HCT116 (cell line): ENCODE data around the gene TFB1M. TPM values are rescaled to one million over a fixed set of nuclear protein-coding genes. Genes with fewer than 3 reads are reported as not detected.

ENCODE experiments used
- ATAC-seq: fragments of 200-7000 bp; cut with Tn5 transposase; 2 replicates; pipeline ENCODE4 v1.9.1; 2020; ENCODE audit warnings: mild to moderate bottlenecking, moderate library complexity
- BruUV-seq: library from RNA; stranded (reverse); fragments of 400-500 nt; replicated peaks from 2 replicates; lab custom pipeline; 2021; lab: Mats Ljungman, UMichigan
- CTCF ChIA-PET: fragments of 300-600 bp; sonication (Branson Sonifier 250); formaldehyde crosslinking; loops from one replicate; lab custom pipeline; 2021; ENCODE audit warnings: antibody characterized with exemption; lab: Charles Lee
- POLR2A ChIA-PET: fragments of 300-600, 350-600 bp; sonication (Branson Sonifier 250); formaldehyde crosslinking; loops from one replicate; lab custom pipeline; 2021; ENCODE audit warnings: antibody characterized with exemption; lab: Charles Lee
- RAD21 ChIA-PET, 2 experiments: fragments of 300-600 bp; sonication (Branson Sonifier 250); formaldehyde crosslinking; loops; one replicate each; lab custom pipeline; 2023; ENCODE audit warnings: low total read pairs in 2 of 2; ENCODE audit not compliant: uncharacterized antibody in 2 of 2, unreplicated experiment in 2 of 2, low non-redundant PET in 1 of 2; lab: Charles Lee
- DNase-seq: peaks from one replicate; pipeline ENCODE4 v3.0.0-alpha.2; 2010; ENCODE audit warnings: low read depth, low spot score
- H2AFZ ChIP-seq: fragments of 200-600 bp; shearing (Covaris generic), sonication (generic); 2 replicates; pipeline ENCODE4 v1.6.1; 2017; ENCODE audit warnings: low read depth, mixed run types, mixed read lengths, antibody characterized with exemption, low read length; ENCODE audit not compliant: poor library complexity, severe bottlenecking
- H3K27ac ChIP-seq: 2 replicates; pipeline ENCODE4 v1.5.1; 2012; ENCODE audit warnings: low read depth, low read length
- H3K27me3 ChIP-seq: fragments of 200-600 bp; sonication (generic); 2 replicates; pipeline ENCODE4 v1.6.1; 2016; ENCODE audit warnings: mixed run types, low read length, mixed read lengths; ENCODE audit not compliant: insufficient read depth
- H3K36me3 ChIP-seq, 2 experiments: fragments of 200-500 bp in 1 of 2; fragments of 200-600 bp in 1 of 2; sonication (Bioruptor generic) in 1 of 2; sonication (generic) in 1 of 2; 2 replicates each; pipeline versions ENCODE4 v1.5.1 to v1.6.1; 2014 to 2016; ENCODE audit warnings: low read length in 2 of 2, inconsistent platforms in 1 of 2, mixed read lengths in 1 of 2, mixed run types in 1 of 2; ENCODE audit not compliant: insufficient read depth in 2 of 2, control insufficient read depth in 1 of 2
- H3K4me1 ChIP-seq, 2 experiments: fragments of 200-600 bp in 1 of 2; sonication (generic) in 1 of 2; 2 replicates each; pipeline versions ENCODE4 v1.5.1 to v1.6.1; 2012 to 2017; ENCODE audit warnings: low read length in 2 of 2, inconsistent platforms in 1 of 2, mild to moderate bottlenecking in 1 of 2, mixed read lengths in 1 of 2, mixed run types in 1 of 2, moderate library complexity in 1 of 2; ENCODE audit not compliant: insufficient read depth in 2 of 2, control insufficient read depth in 1 of 2
- H3K4me2 ChIP-seq: fragments of 200-600 bp; sonication (generic); 2 replicates; pipeline ENCODE4 v1.6.1; 2017; ENCODE audit warnings: mixed run types, low read length, mixed read lengths
- H3K4me3 ChIP-seq, 2 experiments: fragments of 200-600 bp in 1 of 2; sonication (generic) in 1 of 2; replicated peaks in 1 of 2; 2 replicates each; pipeline ENCODE4 v1.5.1; 2011 to 2016; ENCODE audit warnings: low read length in 2 of 2, control low read depth in 1 of 2, low read depth in 1 of 2, mild to moderate bottlenecking in 1 of 2, mixed read lengths in 1 of 2, mixed run types in 1 of 2
- H3K79me2 ChIP-seq: fragments of 200-600 bp; sonication (generic); 2 replicates; pipeline ENCODE4 v1.6.1; 2017; ENCODE audit warnings: mild to moderate bottlenecking, mixed run types, low read length, moderate library complexity, mixed read lengths; ENCODE audit not compliant: insufficient read depth
- H3K9ac ChIP-seq: fragments of 200-600 bp; sonication (generic); 2 replicates; pipeline ENCODE4 v1.6.1; 2016; ENCODE audit warnings: low read length, mixed read lengths
- H3K9me2 ChIP-seq: fragments of 200-600 bp; sonication (generic), shearing (Covaris generic); 2 replicates; pipeline ENCODE4 v1.6.1; 2017; ENCODE audit warnings: mixed run types, mild to moderate bottlenecking, moderate library complexity; ENCODE audit not compliant: insufficient read depth
- H3K9me3 ChIP-seq, 2 experiments: fragments of 200-500 bp in 1 of 2; fragments of 200-600 bp in 1 of 2; sonication (Bioruptor generic) in 1 of 2; sonication (generic) in 1 of 2; 2 replicates each; pipeline ENCODE4 v1.6.1; 2014 to 2017; ENCODE audit warnings: low read length in 2 of 2, mixed read lengths in 2 of 2, inconsistent platforms in 1 of 2, low read depth in 1 of 2, mild to moderate bottlenecking in 1 of 2, mixed run types in 1 of 2, moderate library complexity in 1 of 2; ENCODE audit not compliant: control insufficient read depth in 1 of 2, insufficient read depth in 1 of 2
- H4K20me1 ChIP-seq: fragments of 200-600 bp; sonication (generic), shearing (Covaris generic); 2 replicates; pipeline ENCODE4 v1.6.1; 2017; ENCODE audit warnings: mixed run types, mild to moderate bottlenecking, moderate library complexity; ENCODE audit not compliant: insufficient read depth
- CEBPB ChIP-seq: IDR thresholded peaks from 2 replicates; pipeline ENCODE4 v1.6.1; 2012; ENCODE audit warnings: low read depth
- EGR1 ChIP-seq: IDR thresholded peaks from 2 replicates; pipeline ENCODE4 v1.6.1; 2012; ENCODE audit warnings: low read depth
- EZH2 ChIP-seq: fragments of 200-600 bp; sonication (generic); IDR thresholded peaks from 2 replicates; pipeline ENCODE4 v1.6.1; 2017; ENCODE audit warnings: antibody characterized with exemption, mixed run types
- EZH2phosphoT487 ChIP-seq: fragments of 200-600 bp; IDR thresholded peaks from 2 replicates; pipeline ENCODE4 v1.6.1; 2018; ENCODE audit warnings: antibody characterized with exemption, borderline replicate concordance
- JUND ChIP-seq: IDR thresholded peaks from 2 replicates; pipeline ENCODE4 v1.6.1; 2012
- POLR2A ChIP-seq: IDR thresholded peaks from 2 replicates; pipeline ENCODE4 v1.7.0; 2011; ENCODE audit warnings: borderline replicate concordance; ENCODE audit not compliant: insufficient read depth, insufficient read length; ENCODE audit errors: extremely low read depth
- RAD21 ChIP-seq: IDR thresholded peaks from 2 replicates; pipeline ENCODE4 v1.6.1; 2012; ENCODE audit warnings: low read depth, mild to moderate bottlenecking
- SIN3A ChIP-seq: IDR thresholded peaks from 2 replicates; pipeline ENCODE4 v1.6.1; 2012; ENCODE audit warnings: low read depth
- SP1 ChIP-seq: IDR thresholded peaks from 2 replicates; pipeline ENCODE4 v1.6.1; 2012; ENCODE audit warnings: low read depth
- SRF ChIP-seq: IDR thresholded peaks from 2 replicates; pipeline ENCODE4 v1.6.1; 2012; ENCODE audit warnings: low read depth
- YY1 ChIP-seq: IDR thresholded peaks from 2 replicates; pipeline ENCODE4 v1.6.1; 2011; ENCODE audit warnings: low read length, low read depth, moderate library complexity, mild to moderate bottlenecking; ENCODE audit not compliant: insufficient replicate concordance; ENCODE audit errors: extremely low read depth
- ZFX ChIP-seq: fragments of 450-650 bp; IDR thresholded peaks from 2 replicates; pipeline ENCODE4 v1.6.1; 2017
- ZNF274 ChIP-seq: fragments of 200-500 bp; sonication (Bioruptor generic); IDR thresholded peaks from 2 replicates; pipeline ENCODE4 v1.6.1; 2014; ENCODE audit warnings: mild to moderate bottlenecking, low read depth, low read length, inconsistent platforms
- intact Hi-C: fragments of 100-400 bp; cut with micrococcal nuclease; formaldehyde crosslinking; loops from 2 replicates; pipeline ENCODE4 v1.10.0; 2022
- total RNA-seq: library from RNA; stranded (reverse); gene quantifications from one replicate; pipeline ENCODE4 v1.2.1, GENCODE V29; 2021; ENCODE audit not compliant: unreplicated experiment
- TF ChIP-seq, protein P1 (sequence below): IDR thresholded peaks from 2 replicates; pipeline ENCODE4 v1.6.1; 2012
- TF ChIP-seq, protein P2 (sequence below), 3 experiments: fragments of 200-600 bp in 1 of 3; sonication (generic) in 1 of 3; IDR thresholded peaks in 2 of 3; conservative IDR thresholded peaks in 1 of 3; 2 replicates each; pipeline ENCODE4 v1.5.1; 2012 to 2017; ENCODE audit warnings: low read depth in 2 of 3, low read length in 2 of 3, antibody characterized with exemption in 1 of 3, borderline replicate concordance in 1 of 3, control low read depth in 1 of 3, mild to moderate bottlenecking in 1 of 3, mixed read lengths in 1 of 3, mixed run types in 1 of 3, moderate library complexity in 1 of 3; ENCODE audit not compliant: insufficient read depth in 1 of 3

TFB1M gene
- total RNA-seq, 1 experiment from 2014 or later = 43.8 TPM

DNA sequence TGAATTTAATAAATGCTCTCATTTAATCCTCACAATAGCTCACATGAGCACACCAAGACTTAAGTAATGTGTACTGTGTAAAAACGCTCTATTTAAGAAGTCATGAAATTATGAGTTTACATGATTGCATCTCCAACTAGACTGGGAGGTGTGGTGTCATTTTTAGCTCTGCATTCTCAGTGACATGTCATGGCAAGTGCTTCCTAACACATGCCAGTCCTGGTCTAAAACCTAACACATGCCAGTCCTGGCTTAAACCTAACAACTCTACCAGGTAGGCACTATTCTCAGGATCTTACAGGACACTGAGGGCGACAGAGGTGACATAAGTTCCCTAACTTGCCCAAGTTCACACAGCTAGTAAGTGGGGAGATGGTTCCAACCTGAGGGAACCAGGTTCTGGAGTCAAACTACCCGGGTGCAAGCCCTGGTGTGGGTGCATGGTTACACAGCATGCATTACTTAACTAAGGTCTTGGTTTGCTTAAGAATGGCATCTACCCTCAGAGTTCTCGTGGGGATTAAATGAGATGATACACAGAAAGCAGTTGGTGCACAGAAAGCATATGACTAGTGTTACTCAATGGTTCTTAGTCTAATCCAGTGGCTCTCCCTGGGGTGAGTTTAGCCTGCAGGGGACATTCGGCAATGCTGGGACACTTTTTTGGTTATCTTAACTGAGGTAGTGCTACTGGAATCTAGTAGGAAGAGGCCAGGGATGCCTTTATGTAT lies 35.8 kb downstream of the TFB1M start:
- H3K9me2 ChIP-seq = no peaks in the 10 kb centered on the region
- no peak overlapping the region for H2AFZ ChIP-seq
- ATAC-seq = no peak
- H3K27ac ChIP-seq = no peak overlapping the region
- intact Hi-C loops = no loop called here
- BruUV-seq = no TSS peak
- H3K4me3 ChIP-seq = no peak overlapping the region
- H3K4me2 ChIP-seq = no peak overlapping the region
- peaks cover 1 to 8% of the 10 kb centered on the region in 2 experiments for H3K4me1 ChIP-seq
- no peaks in the 10 kb centered on the region for H3K27me3 ChIP-seq
- no peaks in the 10 kb centered on the region for H3K9me3 ChIP-seq
- no peak overlapping the region for H3K9ac ChIP-seq
- H4K20me1 ChIP-seq = no peaks in the 10 kb centered on the region
- ChIA-PET RAD21 (no interaction called here), CTCF (no interaction called here), POLR2A (no interaction called here)
- H3K36me3 ChIP-seq = peaks cover 0 to 6% of the 10 kb centered on the region in 2 experiments; a peak in 1 of 4 replicates
- TF ChIP-seq, protein P1, sequence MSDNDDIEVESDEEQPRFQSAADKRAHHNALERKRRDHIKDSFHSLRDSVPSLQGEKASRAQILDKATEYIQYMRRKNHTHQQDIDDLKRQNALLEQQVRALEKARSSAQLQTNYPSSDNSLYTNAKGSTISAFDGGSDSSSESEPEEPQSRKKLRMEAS = no peak
- TF ChIP-seq, protein P2, sequence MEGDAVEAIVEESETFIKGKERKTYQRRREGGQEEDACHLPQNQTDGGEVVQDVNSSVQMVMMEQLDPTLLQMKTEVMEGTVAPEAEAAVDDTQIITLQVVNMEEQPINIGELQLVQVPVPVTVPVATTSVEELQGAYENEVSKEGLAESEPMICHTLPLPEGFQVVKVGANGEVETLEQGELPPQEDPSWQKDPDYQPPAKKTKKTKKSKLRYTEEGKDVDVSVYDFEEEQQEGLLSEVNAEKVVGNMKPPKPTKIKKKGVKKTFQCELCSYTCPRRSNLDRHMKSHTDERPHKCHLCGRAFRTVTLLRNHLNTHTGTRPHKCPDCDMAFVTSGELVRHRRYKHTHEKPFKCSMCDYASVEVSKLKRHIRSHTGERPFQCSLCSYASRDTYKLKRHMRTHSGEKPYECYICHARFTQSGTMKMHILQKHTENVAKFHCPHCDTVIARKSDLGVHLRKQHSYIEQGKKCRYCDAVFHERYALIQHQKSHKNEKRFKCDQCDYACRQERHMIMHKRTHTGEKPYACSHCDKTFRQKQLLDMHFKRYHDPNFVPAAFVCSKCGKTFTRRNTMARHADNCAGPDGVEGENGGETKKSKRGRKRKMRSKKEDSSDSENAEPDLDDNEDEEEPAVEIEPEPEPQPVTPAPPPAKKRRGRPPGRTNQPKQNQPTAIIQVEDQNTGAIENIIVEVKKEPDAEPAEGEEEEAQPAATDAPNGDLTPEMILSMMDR (IDR thresholded peaks at IDR 0.05 in 2 of 3, conservative IDR thresholded peaks at IDR 0.05 in 1 of 3; ENCODE audit: borderline replicate concordance in 1 of 3, insufficient read depth in 1 of 3, low read depth in 2 of 3, low read length in 2 of 3) = no peak
- TF ChIP-seq EZH2 (no peak), ZNF274 (no peak)
- H3K79me2 ChIP-seq = no peaks in the 10 kb centered on the region; the same call in 1 of the 2 replicates
- no peak for DNase-seq

DNA sequence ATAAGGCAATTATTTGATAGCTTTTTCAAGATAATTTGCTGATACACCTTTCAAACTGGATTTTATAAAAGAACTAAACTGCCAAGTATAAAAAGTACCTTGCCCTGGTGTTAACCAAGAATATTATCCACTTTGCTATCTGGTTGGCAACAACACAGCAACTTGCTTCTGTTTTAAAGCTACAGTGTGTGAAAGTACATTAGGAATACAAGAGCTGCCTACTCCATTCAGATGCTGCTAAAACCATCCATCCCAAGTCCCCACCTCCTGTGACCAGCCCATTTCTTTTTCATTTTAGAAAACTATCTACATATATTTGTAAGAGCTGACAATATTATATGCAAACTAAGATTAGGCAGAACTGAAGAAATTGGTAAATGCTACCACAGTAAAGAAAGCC lies 37.6 kb downstream of the TFB1M start:
- intact Hi-C loops = no loop called here
- no peaks in the 10 kb centered on the region for H4K20me1 ChIP-seq

More for the DNA sequence above, 37.6 kb downstream of the TFB1M start:
- H3K9me2 ChIP-seq = no peaks in the 10 kb centered on the region
- H3K4me3 ChIP-seq = no peak overlapping the region
- ChIA-PET POLR2A (no interaction called here), RAD21 (no interaction called here), CTCF (no interaction called here)
- H2AFZ ChIP-seq = no peak overlapping the region
- no peak for DNase-seq
- TF ChIP-seq SRF (no peak), SP1 (no peak), ZNF274 (no peak), JUND (no peak), ZFX (no peak), RAD21 (no peak), POLR2A (no peak), EZH2phosphoT487 (no peak), EGR1 (no peak), EZH2 (no peak), SIN3A (no peak), YY1 (no peak), CEBPB (no peak)
- TF ChIP-seq, protein P1 = no peak
- H3K79me2 ChIP-seq = no peaks in the 10 kb centered on the region; the same call in 1 of the 2 replicates
- no peaks in the 10 kb centered on the region for H3K9me3 ChIP-seq
- no peak overlapping the region for H3K9ac ChIP-seq
- H3K27ac ChIP-seq = no peak overlapping the region
- peaks cover 5 to 13% of the 10 kb centered on the region in 2 experiments for H3K4me1 ChIP-seq
- no peak overlapping the region for H3K4me2 ChIP-seq
- no peaks in the 10 kb centered on the region for H3K27me3 ChIP-seq
- ATAC-seq = no peak
- H3K36me3 ChIP-seq = peaks cover 0 to 6% of the 10 kb centered on the region in 2 experiments; a peak in 1 of 4 replicates
- no TSS peak for BruUV-seq
